D721Med (cell line): ENCODE results near the gene SIN3B.

Source experiments
- DNase-seq: peaks from one replicate; pipeline ENCODE4 v3.0.0; 2011; ENCODE audit warnings: low spot score; ENCODE audit not compliant: insufficient read length
- FAIRE-seq: peaks from 2 replicates; lab custom pipeline; 2011; peaks lifted over from hg19 to GRCh38; lab: Jason Lieb, UNC
- CTCF ChIP-seq: IDR thresholded peaks from 2 replicates; pipeline ENCODE4 v1.5.1; 2012; ENCODE audit warnings: mild to moderate bottlenecking, control low read depth; ENCODE audit not compliant: insufficient read depth; ENCODE audit errors: missing control alignments

Gene SIN3B

GRCh38 chr19:16897856-16898161 is 68.6 kb downstream of the SIN3B start:
- FAIRE-seq (no peak), DNase-seq (no peak)
- TF ChIP-seq CTCF = no peak

- no peak for TF ChIP-seq CTCF
- FAIRE-seq (no peak), DNase-seq (no peak)
Observed at GRCh38 chr19:16898361-16899015, 69.3 kb downstream of the SIN3B start.

- DNase-seq (no peak), FAIRE-seq (no peak)
- peak; percentile 22 for TF ChIP-seq CTCF
Observed at GRCh38 chr19:16899566-16900075, 70.4 kb downstream of the SIN3B start.

GRCh38 chr19:16901491-16902175 is 72.4 kb downstream of the SIN3B start:
- FAIRE-seq (no peak), DNase-seq (no peak)
- no peak for TF ChIP-seq CTCF

GRCh38 chr19:16902545-16902944 is 73.3 kb downstream of the SIN3B start:
- no peak for DNase-seq
- FAIRE-seq = no peak
- TF ChIP-seq CTCF = no peak

GRCh38 chr19:16903347-16903746 is 74.1 kb downstream of the SIN3B start:
- no peak for TF ChIP-seq CTCF
- FAIRE-seq (no peak), DNase-seq (no peak)

- no peak for DNase-seq
- no peak for FAIRE-seq
- no peak for TF ChIP-seq CTCF
Observed at GRCh38 chr19:16904599-16904998, 75.4 kb downstream of the SIN3B start.
